Naive thymus-derived CD4-positive, alpha-beta T cell (primary cell): ENCODE data around the gene STX4. TPM values are rescaled to one million over a fixed set of nuclear protein-coding genes. Genes with fewer than 3 reads are reported as not detected.
"Not testable (repeated sequence)": the region's sequence is repeated elsewhere in the genome, so short reads cannot be mapped to it uniquely, and the experiment has no call there.

Experiments used
- ATAC-seq: fragments of 150-1000 bp; cut with Tn5 transposase; 2 replicates; pipeline ENCODE4 v1.10.0; 2021; ENCODE audit warnings: mild to moderate bottlenecking, moderate library complexity
- CTCF ChIA-PET: fragments of 350-600 bp; sonication (Branson Sonifier 250); formaldehyde crosslinking; loops from one replicate; lab custom pipeline; 2021; ENCODE audit warnings: antibody characterized with exemption; lab: Charles Lee
- POLR2A ChIA-PET: fragments of 350-600 bp; sonication (Branson Sonifier 250); formaldehyde crosslinking; loops from one replicate; lab custom pipeline; 2021; ENCODE audit warnings: antibody characterized with exemption, inconsistent platforms; lab: Charles Lee
- DNase-seq, 9 donors: peaks; one replicate each; pipeline versions ENCODE4 v3.0.0 to v3.0.0-alpha.2; 2020 to 2022; ENCODE audit warnings: mixed read lengths in 1 of 9
- H3K27ac ChIP-seq: one replicate; pipeline ENCODE4 v1.7.0; 2013; ENCODE audit warnings: mild to moderate bottlenecking, low read depth, low read length, moderate library complexity
- H3K27me3 ChIP-seq, 2 donors: one replicate each; pipeline ENCODE4 v1.7.0; 2013; ENCODE audit warnings: low read length in 2 of 2, mild to moderate bottlenecking in 2 of 2, moderate library complexity in 2 of 2; ENCODE audit not compliant: control insufficient read depth in 2 of 2, insufficient read depth in 2 of 2
- H3K36me3 ChIP-seq, 3 experiments: 1 replicate in 2 of 3; 2 replicates in 1 of 3; pipeline ENCODE4 v1.7.0; 2013; ENCODE audit warnings: low read length in 3 of 3, mild to moderate bottlenecking in 3 of 3, moderate library complexity in 1 of 3; ENCODE audit not compliant: insufficient read depth in 3 of 3, control insufficient read depth in 2 of 3
- H3K4me1 ChIP-seq, 2 donors: one replicate each; pipeline ENCODE4 v1.7.0; 2013; ENCODE audit warnings: low read length in 2 of 2, mild to moderate bottlenecking in 2 of 2, moderate library complexity in 1 of 2; ENCODE audit not compliant: control insufficient read depth in 2 of 2, insufficient read depth in 2 of 2
- H3K4me3 ChIP-seq: 2 replicates; pipeline ENCODE4 v1.7.0; 2013; ENCODE audit warnings: mild to moderate bottlenecking, low read length
- H3K9me3 ChIP-seq, 3 experiments: 1 replicate in 2 of 3; 2 replicates in 1 of 3; pipeline ENCODE4 v1.7.0; 2013; ENCODE audit warnings: low read length in 3 of 3; ENCODE audit not compliant: control insufficient read depth in 2 of 3
- H3K27ac Mint-ChIP-seq, 9 donors: one replicate each; pipeline ENCODE4 v1.8.0; 2020 to 2022; ENCODE audit warnings: mixed read lengths in 9 of 9, mild to moderate bottlenecking in 8 of 9, moderate library complexity in 5 of 9, inconsistent platforms in 2 of 9
- H3K27me3 Mint-ChIP-seq, 5 donors: one replicate each; pipeline ENCODE4 v1.8.0; 2021 to 2022; ENCODE audit warnings: mixed read lengths in 5 of 5, mild to moderate bottlenecking in 1 of 5
- H3K36me3 Mint-ChIP-seq, 5 donors: one replicate each; pipeline ENCODE4 v1.8.0; 2020 to 2022; ENCODE audit warnings: mixed read lengths in 5 of 5, mild to moderate bottlenecking in 3 of 5, inconsistent platforms in 1 of 5
- H3K4me1 Mint-ChIP-seq, 7 donors: one replicate each; pipeline ENCODE4 v1.8.0; 2020 to 2022; ENCODE audit warnings: mixed read lengths in 7 of 7, mild to moderate bottlenecking in 3 of 7, inconsistent platforms in 1 of 7
- H3K4me3 Mint-ChIP-seq, 10 donors: one replicate each; pipeline ENCODE4 v1.8.0; 2020 to 2022; ENCODE audit warnings: mild to moderate bottlenecking in 10 of 10, mixed read lengths in 10 of 10, moderate library complexity in 6 of 10, inconsistent platforms in 2 of 10
- H3K9me3 Mint-ChIP-seq, 11 donors: one replicate each; pipeline ENCODE4 v1.8.0; 2020 to 2022; ENCODE audit warnings: mixed read lengths in 11 of 11, mild to moderate bottlenecking in 4 of 11, inconsistent platforms in 1 of 11, moderate library complexity in 1 of 11
- intact Hi-C, 2 donors: fragments of 100-400 bp; cut with micrococcal nuclease; formaldehyde crosslinking; loops; one replicate each; pipeline ENCODE4 v1.15.1; 2023
- polyA plus RNA-seq, 2 donors: library from polyadenylated mRNA; unstranded; fragments of 300-500 nt; fragmentation: Illumina TruSeq; gene quantifications; one replicate each; pipeline ENCODE4 v1.2.3, GENCODE V29; 2021
- total RNA-seq, 6 experiments: library from RNA in 5 of 6; stranded (reverse) in 5 of 6; gene quantifications; 1 replicate in 5 of 6; 2 replicates in 1 of 6; pipeline ENCODE4 v1.2.3 and lab custom pipeline; 2021 to 2026

Gene STX4
- total and polyA plus RNA-seq, 7 experiments from 2014 or later: 23.1 to 114 (median 84.0) TPM

- no peak for ATAC-seq
- ChIA-PET POLR2A (interaction anchor here (0.7 to 1.3 kb wide), 2 partner anchors 25 to 261 kb away, joined by 3 read pairs; partner anchors contain the start of gene STX4), CTCF (no interaction called here)
- peak overlapping the region in 2 of 9 donors; percentile 32 to 60 for H3K27ac Mint-ChIP-seq
- Histone ChIP-seq H3K27me3 (no peaks in the 10 kb centered on the region), H3K4me3 (no peak overlapping the region), H3K36me3 (no peaks in the 10 kb centered on the region), H3K4me1 (peaks cover 3 to 6% of the 10 kb centered on the region in 2 donors), H3K27ac (no peak overlapping the region), H3K9me3 (no peaks in the 10 kb centered on the region)
- H3K4me1 Mint-ChIP-seq: peaks cover 13 to 29% (median 18%) of the 10 kb centered on the region in 7 donors
- H3K27me3 Mint-ChIP-seq: peaks cover 0 to 57% (median 15%) of the 10 kb centered on the region in 5 donors
- DNase-seq: no peak
- no peaks in the 10 kb centered on the region for H3K9me3 Mint-ChIP-seq
- no peaks in the 10 kb centered on the region for H3K36me3 Mint-ChIP-seq
- intact Hi-C loops: no loop called here
- H3K4me3 Mint-ChIP-seq: peak overlapping the region in 3 of 10 donors; percentile 20 to 39 (median 35)
These were observed 24.8 kb upstream of the STX4 start for GRCh38 chr16:31008551-31008950.

- Mint-ChIP-seq H3K27ac (peak overlapping the region in 4 of 9 donors; percentile 32 to 81 (median 68)), H3K9me3 (no peaks in the 10 kb centered on the region), H3K4me3 (peak overlapping the region in 9 of 10 donors; percentile 20 to 91 (median 35)), H3K27me3 (peaks cover 0 to 59% (median 17%) of the 10 kb centered on the region in 5 donors), H3K4me1 (peaks cover 13 to 31% (median 20%) of the 10 kb centered on the region in 7 donors), H3K36me3 (no peaks in the 10 kb centered on the region)
- CTCF ChIA-PET: no interaction called here
- Histone ChIP-seq H3K4me3 (no peak overlapping the region), H3K27ac (no peak overlapping the region), H3K4me1 (peaks cover 3 to 6% of the 10 kb centered on the region in 2 donors), H3K27me3 (no peaks in the 10 kb centered on the region), H3K9me3 (no peaks in the 10 kb centered on the region), H3K36me3 (no peaks in the 10 kb centered on the region)
- DNase-seq: no peak
- intact Hi-C loops: no loop called here
- no peak for ATAC-seq
- POLR2A ChIA-PET: interaction anchor here (0.7 to 1.3 kb wide), 2 partner anchors 24 to 261 kb away, joined by 3 read pairs; partner anchors contain the start of gene STX4
These were observed 24.2 kb upstream of the STX4 start for GRCh38 chr16:31009120-31009519.

- DNase-seq (no peak), ATAC-seq (peak; percentile 53)
- Histone ChIP-seq H3K27ac (no peak overlapping the region), H3K27me3 (no peaks in the 10 kb centered on the region), H3K36me3 (no peaks in the 10 kb centered on the region), H3K4me1 (peaks cover 3 to 6% of the 10 kb centered on the region in 2 donors), H3K9me3 (no peaks in the 10 kb centered on the region), H3K4me3 (no peak overlapping the region)
- POLR2A ChIA-PET: interaction anchor here (0.6 kb wide), 1 partner anchor 109 kb away, joined by 4 read pairs; no protein-coding TSS in a partner anchor
- CTCF ChIA-PET: no interaction called here
- no peaks in the 10 kb centered on the region for H3K9me3 Mint-ChIP-seq
- peaks cover 13 to 31% (median 20%) of the 10 kb centered on the region in 7 donors for H3K4me1 Mint-ChIP-seq
- H3K27ac Mint-ChIP-seq: peak overlapping the region in 6 of 9 donors; percentile 29 to 83 (median 62)
- no peaks in the 10 kb centered on the region for H3K36me3 Mint-ChIP-seq
- H3K4me3 Mint-ChIP-seq: peak overlapping the region; percentile 31 to 91 (median 80)
- H3K27me3 Mint-ChIP-seq: peaks cover 0 to 63% (median 19%) of the 10 kb centered on the region in 5 donors
- intact Hi-C loops: loop anchor here (1.0 to 2.0 kb wide), 3 partner anchors 13 to 23 kb away; partner anchors contain the start of gene STX4 (in 2 of the 2)
These were observed 23.3 kb upstream of the STX4 start for GRCh38 chr16:31009894-31010584.

DNA sequence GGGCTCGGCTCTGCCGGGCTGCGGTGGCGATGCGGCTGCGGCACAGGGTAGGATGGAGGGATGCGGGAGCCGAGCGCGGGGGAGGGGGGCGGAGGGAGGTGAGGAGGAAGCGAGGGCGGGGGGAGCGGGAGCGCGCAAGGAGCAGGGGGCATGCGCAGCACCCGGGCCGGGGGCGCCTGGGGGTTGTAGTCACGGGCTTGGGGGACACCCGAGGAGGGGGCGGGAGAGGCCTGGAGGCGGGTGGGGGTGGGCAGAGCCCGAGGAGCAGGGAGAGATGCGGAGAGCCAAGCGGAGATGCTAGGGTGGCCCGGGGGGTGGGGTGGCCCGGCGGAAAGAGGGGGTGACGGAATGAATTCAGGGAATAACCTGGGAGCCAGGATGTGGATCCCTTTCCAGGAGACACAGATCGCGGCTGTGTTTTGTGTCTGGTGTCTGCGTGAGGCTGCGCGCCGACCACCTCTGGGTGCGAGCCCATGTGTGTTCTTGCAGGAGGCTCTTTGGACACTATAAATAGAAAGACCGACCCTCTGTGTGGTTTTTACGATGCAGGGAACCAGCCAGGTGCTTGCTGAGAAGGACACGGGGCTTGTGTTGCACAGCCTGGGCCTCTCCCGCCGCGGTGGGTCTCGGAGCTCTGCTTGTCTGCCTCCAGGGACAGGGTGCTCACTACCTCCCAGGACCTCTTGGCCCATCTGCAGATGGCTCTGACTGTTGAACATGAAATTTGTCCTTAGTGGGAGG lies 22.6 kb upstream of the STX4 start, which contains the start of gene STX1B:
STX1B (minus strand) TSS at position 54 of the 741 bp plus-strand sequence. CDS start 242 bp downstream, outside the sequence.
- DNase-seq: peak; percentile 35 to 72 (median 53)
- Mint-ChIP-seq H3K4me1 (peaks cover 13 to 29% (median 20%) of the 10 kb centered on the region in 7 donors), H3K27me3 (peaks cover 0 to 64% (median 22%) of the 10 kb centered on the region in 5 donors), H3K27ac (peak within 1 kb of the TSS in 8 of 9 donors; percentile 29 to 83 (median 58)), H3K36me3 (no peaks in the 10 kb centered on the region), H3K4me3 (peak within 1 kb of the TSS; percentile 67 to 91 (median 81)), H3K9me3 (no peaks in the 10 kb centered on the region)
- Histone ChIP-seq H3K9me3 (no peaks in the 10 kb centered on the region), H3K4me1 (peaks cover 3 to 6% of the 10 kb centered on the region in 2 donors), H3K4me3 (peak within 1 kb of the TSS; percentile 55), H3K27ac (peak within 1 kb of the TSS; percentile 39), H3K27me3 (no peaks in the 10 kb centered on the region), H3K36me3 (no peaks in the 10 kb centered on the region)
- POLR2A ChIA-PET: no interaction called here
- peak; percentile 84 for ATAC-seq
- CTCF ChIA-PET: no interaction called here
- intact Hi-C loops: loop anchor here (1.0 to 2.0 kb wide), 3 partner anchors 13 to 23 kb away; partner anchors contain the start of gene STX4 (in 2 of the 2)

DNA sequence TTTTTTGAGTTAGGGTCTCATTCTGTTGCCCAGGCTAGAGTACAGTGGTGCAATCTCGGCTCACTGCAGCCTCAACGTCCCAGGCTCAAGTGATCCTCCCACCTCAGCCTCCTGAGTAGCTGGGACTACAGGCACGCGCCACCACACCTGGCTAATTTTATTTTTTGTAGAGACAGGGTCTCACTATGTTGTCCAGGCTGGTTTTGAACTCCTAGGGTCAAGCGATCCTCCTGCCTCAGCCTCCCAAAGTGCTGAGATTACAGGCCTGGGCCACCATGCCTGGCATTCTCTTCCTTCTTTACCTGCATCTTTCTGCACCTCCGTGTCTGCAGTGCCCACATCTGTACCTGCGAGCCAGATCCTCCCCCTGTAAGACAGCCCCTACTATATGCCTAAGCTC lies 21.5 kb upstream of the STX4 start:
- H3K9me3 ChIP-seq, H3K4me3 ChIP-seq, POLR2A ChIA-PET, H3K9me3 Mint-ChIP-seq, H3K36me3 Mint-ChIP-seq, H3K27me3 ChIP-seq, H3K36me3 ChIP-seq, ATAC-seq, H3K4me1 ChIP-seq, H3K27ac ChIP-seq, DNase-seq, CTCF ChIA-PET: not testable (repeated sequence)
- Mint-ChIP-seq H3K4me3 (peak overlapping the region; percentile 67 to 89 (median 81)), H3K27ac (peak overlapping the region in 5 of 9 donors; percentile 22 to 82 (median 67)), H3K27me3 (peaks cover 0 to 59% (median 22%) of the 10 kb centered on the region in 5 donors), H3K4me1 (peaks cover 13 to 27% (median 20%) of the 10 kb centered on the region in 7 donors)
- intact Hi-C loops: loop anchor here in 1 of 2 donors (2.0 kb wide), 1 partner anchor 21 kb away; the partner anchor contains the start of gene STX4

DNA sequence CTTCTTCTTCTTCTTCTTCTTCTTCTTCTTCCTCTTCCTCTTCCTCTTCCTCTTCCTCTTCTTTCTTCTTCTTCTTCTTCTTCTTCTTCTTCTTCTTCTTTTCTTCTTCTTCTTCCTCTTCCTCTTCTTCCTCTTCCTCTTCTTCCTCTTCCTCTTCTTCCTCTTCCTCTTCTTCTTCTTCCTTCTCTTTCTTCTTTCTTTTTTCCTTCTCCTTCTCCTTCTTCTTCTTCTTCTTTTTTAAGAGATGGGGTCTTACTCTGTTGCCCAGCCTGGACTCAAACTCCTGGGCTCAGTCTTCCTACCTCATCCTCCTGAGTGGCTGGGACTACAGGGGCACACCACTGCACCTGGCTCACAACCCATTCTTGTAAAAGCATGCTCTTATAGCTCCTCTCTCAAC lies 20.1 kb upstream of the STX4 start:
- H3K9me3 ChIP-seq, DNase-seq, H3K27me3 ChIP-seq, H3K4me3 ChIP-seq, CTCF ChIA-PET, H3K4me1 ChIP-seq, POLR2A ChIA-PET, ATAC-seq, H3K27ac ChIP-seq, intact Hi-C loops, H3K36me3 Mint-ChIP-seq, H3K9me3 Mint-ChIP-seq, H3K36me3 ChIP-seq, H3K27ac Mint-ChIP-seq: not testable (repeated sequence)
- H3K4me3 Mint-ChIP-seq: peak overlapping the region in 3 of 10 donors; percentile 19 to 86 (median 65)
- H3K4me1 Mint-ChIP-seq: peaks cover 13 to 27% (median 20%) of the 10 kb centered on the region in 7 donors
- peaks cover 0 to 56% (median 22%) of the 10 kb centered on the region in 5 donors for H3K27me3 Mint-ChIP-seq
